HEK293T (cell line): Measurements from ENCODE around the gene AKIP1.

Experiments
- CTCF ChIA-PET: fragments of 350-600 bp; formaldehyde crosslinking; extraction: SDS; loops from one replicate; lab custom pipeline; 2021; ENCODE audit warnings: antibody characterized with exemption, inconsistent platforms; lab: Yijun Ruan, JAX
- POLR2A ChIA-PET: fragments of 350-600 bp; formaldehyde crosslinking; extraction: SDS; loops from one replicate; lab custom pipeline; 2020; ENCODE audit warnings: antibody characterized with exemption, inconsistent platforms; lab: Yijun Ruan, JAX
- DNase-seq: peaks from one replicate; pipeline ENCODE4 v3.0.0; 2012; ENCODE audit warnings: mixed read lengths; ENCODE audit errors: extremely low spot score
- ARNT ChIP-seq: fragments of 450-650 bp; IDR thresholded peaks from 2 replicates; pipeline ENCODE4 v1.6.1; 2017; ENCODE audit warnings: mild to moderate bottlenecking
- BHLHE40 ChIP-seq: fragments of 450-650 bp; IDR thresholded peaks from 2 replicates; pipeline ENCODE4 v1.6.1; 2016; ENCODE audit warnings: mild to moderate bottlenecking, moderate library complexity, borderline replicate concordance
- CTBP1 ChIP-seq: fragments of 450-650 bp; IDR thresholded peaks from 2 replicates; pipeline ENCODE4 v1.6.1; 2016; ENCODE audit warnings: borderline replicate concordance
- ELF4 ChIP-seq: fragments of 450-650 bp; IDR thresholded peaks from 2 replicates; pipeline ENCODE4 v1.6.1; 2017; ENCODE audit warnings: antibody characterized with exemption
- FOXA1 ChIP-seq: fragments of 450-650 bp; IDR thresholded peaks from 2 replicates; pipeline ENCODE4 v1.6.1; 2016; ENCODE audit warnings: mild to moderate bottlenecking
- FOXK2 ChIP-seq: fragments of 450-650 bp; IDR thresholded peaks from 2 replicates; pipeline ENCODE4 v1.6.1; 2016; ENCODE audit warnings: mild to moderate bottlenecking
- FOXM1 ChIP-seq: fragments of 450-650 bp; IDR thresholded peaks from 2 replicates; pipeline ENCODE4 v1.6.1; 2017; ENCODE audit warnings: mild to moderate bottlenecking, borderline replicate concordance
- HDGF ChIP-seq: fragments of 450-650 bp; IDR thresholded peaks from 2 replicates; pipeline ENCODE4 v1.6.1; 2017; ENCODE audit warnings: antibody characterized with exemption, borderline replicate concordance
- L3MBTL2 ChIP-seq: fragments of 450-650 bp; conservative IDR thresholded peaks from 2 replicates; pipeline ENCODE4 v1.6.1; 2016; ENCODE audit warnings: mild to moderate bottlenecking
- LEF1 ChIP-seq: fragments of 450-650 bp; IDR thresholded peaks from 2 replicates; pipeline ENCODE4 v1.6.1; 2017; ENCODE audit warnings: mild to moderate bottlenecking, borderline replicate concordance
- NFRKB ChIP-seq: fragments of 450-650 bp; IDR thresholded peaks from 2 replicates; pipeline ENCODE4 v1.6.1; 2016; ENCODE audit warnings: mild to moderate bottlenecking, moderate library complexity
- PKNOX1 ChIP-seq: fragments of 450-650 bp; IDR thresholded peaks from 2 replicates; pipeline ENCODE4 v1.6.1; 2016
- SP1 ChIP-seq: fragments of 450-650 bp; IDR thresholded peaks from 2 replicates; pipeline ENCODE4 v1.6.1; 2017
- SUZ12 ChIP-seq: fragments of 450-650 bp; IDR thresholded peaks from 2 replicates; pipeline ENCODE4 v1.6.1; 2016; ENCODE audit warnings: mild to moderate bottlenecking
- TARDBP ChIP-seq: fragments of 450-650 bp; IDR thresholded peaks from 2 replicates; pipeline ENCODE4 v1.6.1; 2016
- ZNF384 ChIP-seq: fragments of 450-650 bp; IDR thresholded peaks from 2 replicates; pipeline ENCODE4 v1.6.1; 2016

Gene AKIP1

GRCh38 chr11:8913961-8914660, 3.1 kb downstream of the AKIP1 start:
- TF ChIP-seq HDGF (no peak), FOXK2 (no peak), ZNF384 (no peak), LEF1 (no peak), SP1 (no peak)
- CTCF ChIA-PET: interaction anchor here (0.9 to 2.6 kb wide), 4 partner anchors 20 to 224 kb away, joined by 3 to 11 read pairs (median 4); no protein-coding TSS in a partner anchor
- POLR2A ChIA-PET: no interaction called here
- peak; percentile 32 for DNase-seq

DNA sequence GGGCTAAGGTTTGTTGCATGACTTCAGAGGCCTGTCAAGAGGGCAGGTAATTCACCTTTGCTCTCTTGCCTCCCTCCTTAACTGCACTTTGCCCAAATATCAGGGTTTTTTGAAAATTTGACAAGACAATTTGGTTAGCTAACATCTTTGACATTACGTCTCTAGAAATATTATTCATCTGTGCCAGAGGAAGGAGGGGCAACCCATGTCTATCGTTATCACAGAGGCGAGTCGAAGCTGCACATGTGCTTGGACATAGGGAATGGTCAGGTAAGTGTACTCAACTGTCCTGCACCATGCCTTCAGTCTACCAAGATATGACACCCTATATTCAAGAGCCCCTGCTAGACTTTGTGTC, 3.7 kb downstream of the AKIP1 start:
- TF ChIP-seq CTBP1 (no peak), SUZ12 (no peak), FOXA1 (no peak)
- CTCF ChIA-PET: interaction anchor here (1.4 to 2.6 kb wide), 2 partner anchors 19 to 45 kb away, joined by 3 to 11 read pairs; no protein-coding TSS in a partner anchor
- no peak for DNase-seq
- POLR2A ChIA-PET: no interaction called here

- no peak for DNase-seq
- POLR2A ChIA-PET: no interaction called here
- CTCF ChIA-PET: interaction anchor here (0.5 to 1.1 kb wide), 2 partner anchors 10 to 34 kb away, joined by 3 to 4 read pairs; no protein-coding TSS in a partner anchor
- TF ChIP-seq L3MBTL2: no peak
- TF ChIP-seq FOXK2: no peak
- no peak for TF ChIP-seq ELF4
Measured at GRCh38 chr11:8917157-8917825, 6.3 kb downstream of the AKIP1 start.

- CTCF ChIA-PET: interaction anchor here (0.8 kb wide), 1 partner anchor 14 kb away, joined by 5 read pairs; no protein-coding TSS in a partner anchor
- POLR2A ChIA-PET: no interaction called here
- TF ChIP-seq SP1 (no peak), FOXK2 (no peak), SUZ12 (no peak), BHLHE40 (no peak), HDGF (no peak), NFRKB (no peak), ARNT (no peak), PKNOX1 (no peak)
- no peak for DNase-seq
Measured at GRCh38 chr11:8922691-8923090, 11.7 kb downstream of the AKIP1 start.

DNA sequence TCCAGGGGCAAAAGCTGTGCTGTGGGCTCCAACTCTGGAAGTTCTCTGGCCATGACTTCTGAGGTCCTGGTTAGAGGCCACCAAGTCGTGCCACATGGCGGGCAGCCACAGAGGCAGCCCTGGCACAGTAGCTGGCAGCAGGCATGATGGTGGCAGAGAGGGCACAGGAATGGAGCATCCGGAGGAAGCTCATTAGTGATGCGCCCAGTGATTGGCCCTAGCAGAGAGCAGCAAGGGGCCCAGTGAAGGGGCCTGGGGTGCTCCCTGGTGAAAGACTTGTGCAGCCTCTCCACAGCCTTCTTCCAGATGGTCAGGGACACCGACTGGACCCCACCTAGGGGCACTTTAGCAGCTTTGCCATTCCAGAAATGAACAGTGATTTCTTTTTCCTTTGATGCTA, 14.7 kb downstream of the AKIP1 start:
- CTCF ChIA-PET: interaction anchor here (1.0 kb wide), 1 partner anchor 8 kb away, joined by 3 read pairs; no protein-coding TSS in a partner anchor
- POLR2A ChIA-PET: no interaction called here
- no peak for DNase-seq
- TF ChIP-seq SP1 (no peak), TARDBP (no peak)

- ChIA-PET POLR2A (no interaction called here), CTCF (interaction anchor here (1.0 kb wide), 1 partner anchor 8 kb away, joined by 3 read pairs; no protein-coding TSS in a partner anchor)
- no peak for DNase-seq
- no peak for TF ChIP-seq PKNOX1
- TF ChIP-seq BHLHE40: no peak
- TF ChIP-seq TARDBP: no peak
- no peak for TF ChIP-seq L3MBTL2
- TF ChIP-seq HDGF: no peak
- no peak for TF ChIP-seq ARNT
- no peak for TF ChIP-seq FOXA1
- no peak for TF ChIP-seq FOXK2
- TF ChIP-seq ZNF384: no peak
- no peak for TF ChIP-seq CTBP1
- TF ChIP-seq NFRKB: no peak
- TF ChIP-seq SP1: no peak
Measured at GRCh38 chr11:8926236-8926635, 15.2 kb downstream of the AKIP1 start.

GRCh38 chr11:8927233-8927632, 16.2 kb downstream of the AKIP1 start:
- POLR2A ChIA-PET: no interaction called here
- DNase-seq: no peak
- TF ChIP-seq ELF4 (no peak), ARNT (no peak), TARDBP (no peak), FOXM1 (no peak), BHLHE40 (no peak), FOXA1 (no peak), SP1 (no peak), CTBP1 (no peak), LEF1 (no peak), SUZ12 (no peak), ZNF384 (no peak), NFRKB (no peak), FOXK2 (no peak), HDGF (no peak), PKNOX1 (no peak), L3MBTL2 (no peak)
- CTCF ChIA-PET: interaction anchor here (1.2 kb wide), 1 partner anchor 10 kb away, joined by 4 read pairs; no protein-coding TSS in a partner anchor
